GM18508 (cell line): ENCODE measurements around the gene PDE4A.
"Not testable (repeated sequence)": the region's sequence is repeated elsewhere in the genome, so short reads cannot be mapped to it uniquely, and the experiment has no call there.

Experiments used
- ATAC-seq: cut with Tn5 transposase; IDR thresholded peaks from one replicate; pipeline ENCODE4 v1.9.1; 2021; ENCODE audit warnings: moderate number of reproducible peaks; ENCODE audit not compliant: insufficient read depth, unreplicated experiment

PDE4A gene

GRCh38 chr19:10420444-10421239 lies at the start of gene PDE4A:
TSS of gene PDE4A (plus strand) at chr19:10420538. CDS start at chr19:10420765, 227 bp downstream.
- no peak for ATAC-seq

- ATAC-seq = no peak
Measured at GRCh38 chr19:10372690-10373089, 47.6 kb upstream of the PDE4A start.

- ATAC-seq = no peak
Measured at GRCh38 chr19:10374931-10375330, 45.4 kb upstream of the PDE4A start.

GRCh38 chr19:10377140-10377640 lies 43.1 kb upstream of the PDE4A start:
- ATAC-seq = not testable (repeated sequence)

- ATAC-seq = no peak
Measured at GRCh38 chr19:10378124-10378523, 42.2 kb upstream of the PDE4A start.

GRCh38 chr19:10379880-10380312 lies 40.4 kb upstream of the PDE4A start:
- ATAC-seq = no peak

- peak; percentile 73 for ATAC-seq
Measured at GRCh38 chr19:10380313-10381102, 39.8 kb upstream of the PDE4A start, which contains the start of gene TYK2. TSS of gene TYK2 (minus strand) at chr19:10380572. CDS start at chr19:10378406, 2,166 bp downstream.

- not testable (repeated sequence) for ATAC-seq
Measured at GRCh38 chr19:10383223-10383499, 37.2 kb upstream of the PDE4A start.

- ATAC-seq = no peak
Measured at GRCh38 chr19:10384580-10384979, 35.8 kb upstream of the PDE4A start.

- ATAC-seq = no peak
Measured at GRCh38 chr19:10388957-10389356, 31.4 kb upstream of the PDE4A start.

- ATAC-seq = no peak
Measured at GRCh38 chr19:10389863-10390262, 30.5 kb upstream of the PDE4A start.

GRCh38 chr19:10390652-10391286 lies 29.6 kb upstream of the PDE4A start:
- no peak for ATAC-seq

GRCh38 chr19:10392120-10392519 lies 28.2 kb upstream of the PDE4A start:
- ATAC-seq = no peak

- no peak for ATAC-seq
Measured at GRCh38 chr19:10393137-10393536, 27.2 kb upstream of the PDE4A start.

- no peak for ATAC-seq
Measured at GRCh38 chr19:10395003-10395402, 25.3 kb upstream of the PDE4A start.

GRCh38 chr19:10395436-10395835 lies 24.9 kb upstream of the PDE4A start:
- no peak for ATAC-seq

- no peak for ATAC-seq
Measured at GRCh38 chr19:10395917-10396316, 24.4 kb upstream of the PDE4A start.

GRCh38 chr19:10398819-10399218 lies 21.5 kb upstream of the PDE4A start:
- no peak for ATAC-seq

GRCh38 chr19:10399340-10399739 lies 21.0 kb upstream of the PDE4A start:
- not testable (repeated sequence) for ATAC-seq

- ATAC-seq = no peak
Measured at GRCh38 chr19:10399878-10400277, 20.5 kb upstream of the PDE4A start.
